Activated CD4-positive, alpha-beta T cell treated with anti-CD3 and anti-CD28 coated beads, Interleukin-2, Interleukin-6, amounts not matched to agents 100 ng/mL and 50 ng/mL, durations not matched to agents 16 hours and 8 hours (primary cell): ENCODE measurements around the gene DDX1.
"Not testable (repeated sequence)": the region's sequence is repeated elsewhere in the genome, so short reads cannot be mapped to it uniquely, and the experiment has no call there.

Experiments
- DNase-seq: peaks from one replicate; pipeline ENCODE4 v3.0.0-alpha.2; 2020

DDX1 gene

DNA sequence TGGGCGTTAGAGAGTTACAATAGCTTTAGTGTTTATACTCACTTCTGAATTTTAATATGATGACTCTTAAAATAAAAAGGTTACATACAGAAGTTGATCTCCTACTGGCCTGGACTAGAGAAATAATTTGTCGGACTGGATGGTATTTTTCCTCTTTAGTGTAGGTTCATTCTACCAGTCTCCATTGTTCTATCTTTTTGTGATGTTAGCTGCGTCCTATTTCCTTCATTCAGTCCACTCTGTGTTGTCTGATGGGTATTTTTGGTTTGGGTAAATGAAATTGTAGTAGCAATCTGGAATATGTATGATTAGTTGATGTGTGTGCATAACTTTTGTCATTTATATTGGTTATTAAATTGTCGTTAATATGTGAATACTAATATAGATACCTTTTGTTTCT is 5.3 kb downstream of the DDX1 start:
- no peak for DNase-seq

DNA sequence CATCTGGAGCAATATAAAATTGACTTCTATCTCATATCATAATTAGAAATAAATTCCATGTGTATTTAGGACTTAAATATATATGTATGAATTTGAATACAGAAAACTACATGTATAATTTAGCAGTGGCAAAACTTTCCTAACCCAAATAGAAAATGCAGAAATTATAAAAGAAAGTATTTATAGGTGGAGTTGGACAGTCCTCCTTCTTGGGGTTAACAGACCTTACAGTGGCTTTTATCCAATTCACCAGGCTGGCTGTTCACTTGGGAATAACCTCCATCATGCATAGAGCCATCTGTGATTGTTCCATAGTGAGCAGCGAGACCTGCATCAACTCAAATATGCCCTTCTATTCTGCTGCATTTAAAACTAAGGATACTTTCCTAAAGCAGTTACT is 8.3 kb downstream of the DDX1 start:
- no peak for DNase-seq

DNA sequence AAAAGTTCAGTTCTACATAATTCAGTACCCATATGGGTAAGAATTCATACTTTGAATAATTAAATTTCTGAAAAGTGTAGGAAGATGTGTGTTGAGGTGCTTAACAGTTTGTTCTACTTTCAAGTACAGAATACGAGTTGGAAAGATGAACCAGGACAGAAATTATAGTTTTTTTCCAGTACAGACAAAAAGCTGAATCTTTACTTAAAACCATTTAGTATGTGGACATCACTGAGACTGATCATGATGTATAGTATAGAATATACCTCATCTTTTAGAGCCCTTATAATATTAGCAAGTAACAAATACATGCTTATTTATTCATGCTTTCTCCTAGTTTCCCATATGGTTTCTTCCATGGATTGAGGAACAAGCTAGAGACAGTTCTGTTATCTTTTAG is 10.0 kb downstream of the DDX1 start:
- DNase-seq, result no peak

DNA sequence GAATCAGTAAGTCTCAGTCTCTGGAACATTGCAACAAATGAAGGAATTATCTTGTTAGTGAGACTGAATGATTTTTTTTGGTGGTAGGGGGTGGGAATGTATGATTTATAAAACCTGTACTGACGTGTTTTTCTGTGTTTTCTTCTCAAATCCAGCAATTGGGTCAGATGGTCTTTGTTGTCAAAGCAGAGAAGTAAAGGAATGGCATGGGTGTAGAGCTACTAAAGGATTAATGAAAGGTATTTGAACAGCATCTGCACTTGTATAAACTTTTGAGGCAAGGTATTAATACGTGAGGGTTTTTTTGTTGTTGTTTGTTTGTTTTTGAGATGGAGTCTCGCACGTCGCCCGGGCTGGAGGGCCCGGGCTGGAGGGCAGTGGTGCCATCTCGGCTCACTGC is 10.7 kb downstream of the DDX1 start:
- DNase-seq, result no peak

DNA sequence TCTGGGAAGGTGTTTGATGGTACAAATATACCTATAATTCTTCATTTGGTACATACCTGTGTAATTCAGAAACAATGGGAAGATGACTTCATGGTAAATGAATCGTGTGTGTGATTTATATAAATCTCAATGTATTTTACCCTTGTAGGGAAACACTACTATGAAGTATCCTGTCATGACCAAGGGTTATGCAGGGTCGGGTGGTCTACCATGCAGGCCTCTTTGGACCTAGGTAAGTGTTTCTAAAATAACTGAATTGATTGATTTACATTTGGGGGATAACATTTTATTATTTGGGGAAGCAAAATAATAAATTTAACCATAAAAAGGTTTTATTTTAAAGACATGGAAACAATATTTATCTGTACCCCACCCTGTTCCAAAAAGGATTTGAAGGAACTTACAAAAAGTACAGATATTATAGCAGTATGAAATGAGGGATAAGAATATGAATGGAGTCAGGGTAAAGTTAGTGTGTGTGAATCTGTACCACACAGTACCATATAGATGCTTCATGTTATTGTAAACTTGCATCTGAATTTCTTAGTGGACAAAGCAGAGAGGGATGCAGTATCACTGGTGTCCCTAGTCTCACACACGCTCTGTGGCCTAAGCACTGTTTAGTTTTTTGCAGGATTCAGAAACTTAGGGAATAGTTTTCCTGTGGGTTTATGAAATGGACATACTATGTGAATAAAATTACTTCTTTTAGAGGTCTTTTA is 11.5 kb downstream of the DDX1 start:
- DNase-seq, result no peak

DNA sequence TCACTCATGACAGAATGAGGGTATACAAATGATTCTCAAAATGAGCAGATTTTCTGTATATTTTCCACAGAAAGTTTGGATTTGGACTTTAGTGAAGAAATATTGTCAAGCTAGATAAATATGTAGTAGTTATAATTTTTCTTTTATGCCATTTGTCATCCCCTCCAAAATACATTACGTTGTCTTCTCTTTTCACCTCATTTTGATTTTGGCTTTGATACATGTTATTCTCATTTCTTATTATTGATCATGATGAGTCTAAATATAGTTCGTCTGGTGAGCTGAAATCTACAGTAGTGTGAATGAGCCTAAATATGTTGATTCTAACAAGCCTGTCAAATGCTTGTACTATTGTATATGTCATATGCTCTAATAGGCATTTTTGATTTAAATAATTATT is 12.3 kb downstream of the DDX1 start:
- no peak for DNase-seq

DNA sequence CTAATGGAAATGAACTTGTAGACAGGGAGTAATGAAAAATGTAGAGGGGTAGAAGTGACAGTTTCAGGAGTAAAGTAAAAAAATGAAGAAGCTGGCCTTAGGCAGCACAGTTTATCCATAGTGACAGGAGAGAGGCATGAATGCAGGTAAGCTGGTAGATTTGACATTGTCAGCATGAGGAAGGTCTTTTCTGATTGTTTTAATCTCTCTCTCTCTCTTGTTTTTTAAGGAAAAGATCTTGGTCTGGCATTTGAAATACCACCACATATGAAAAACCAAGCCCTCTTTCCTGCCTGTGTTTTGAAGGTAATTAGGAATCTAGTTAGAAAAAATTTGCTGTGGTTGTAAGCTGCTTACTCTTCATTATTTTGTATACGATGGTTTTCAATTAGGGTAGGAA is 14.1 kb downstream of the DDX1 start:
- DNase-seq, result no peak

DNA sequence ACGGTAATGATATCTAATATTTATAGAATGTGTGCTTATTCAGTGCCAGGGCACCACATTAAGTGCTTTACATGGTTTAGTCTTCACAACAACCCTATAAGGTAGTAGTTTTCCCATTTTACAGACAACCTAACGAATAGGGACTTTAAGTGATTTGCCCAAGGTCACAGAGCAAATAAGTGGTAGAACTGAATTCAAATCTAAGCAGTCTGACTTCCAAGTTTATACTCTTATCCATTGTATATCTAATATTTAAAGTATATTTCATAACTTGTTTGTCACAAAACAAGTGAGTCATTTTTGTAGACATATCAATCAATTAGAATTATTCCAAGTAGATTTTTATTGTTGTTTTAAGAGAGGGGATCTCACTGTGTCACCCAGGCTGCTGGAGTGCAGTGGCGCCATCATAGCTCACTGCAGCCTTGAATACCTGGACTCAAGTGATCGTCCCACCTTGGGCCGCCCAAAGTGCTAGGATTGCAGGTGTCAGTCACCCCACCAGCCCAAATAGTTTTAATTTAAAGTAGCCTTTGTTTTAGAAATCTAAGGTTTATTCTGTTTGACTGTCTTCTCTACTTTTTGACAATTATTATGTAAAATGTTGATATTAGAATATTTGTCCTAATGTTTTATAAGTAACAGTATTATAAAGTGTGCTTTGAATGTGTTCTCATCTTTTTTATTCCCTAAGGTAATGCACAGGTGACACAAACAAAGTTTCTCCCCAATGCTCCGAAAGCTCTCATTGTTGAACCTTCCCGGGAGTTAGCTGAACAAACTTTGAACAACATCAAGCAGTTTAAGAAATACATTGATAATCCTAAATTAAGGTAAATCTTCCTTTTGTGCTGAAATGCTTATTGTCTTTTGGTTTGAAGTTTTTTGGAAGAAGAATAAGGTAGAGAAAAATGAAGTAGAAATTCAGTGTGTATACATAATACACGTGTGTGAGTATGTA is 15.1 kb downstream of the DDX1 start:
- DNase-seq, result no peak

DNA sequence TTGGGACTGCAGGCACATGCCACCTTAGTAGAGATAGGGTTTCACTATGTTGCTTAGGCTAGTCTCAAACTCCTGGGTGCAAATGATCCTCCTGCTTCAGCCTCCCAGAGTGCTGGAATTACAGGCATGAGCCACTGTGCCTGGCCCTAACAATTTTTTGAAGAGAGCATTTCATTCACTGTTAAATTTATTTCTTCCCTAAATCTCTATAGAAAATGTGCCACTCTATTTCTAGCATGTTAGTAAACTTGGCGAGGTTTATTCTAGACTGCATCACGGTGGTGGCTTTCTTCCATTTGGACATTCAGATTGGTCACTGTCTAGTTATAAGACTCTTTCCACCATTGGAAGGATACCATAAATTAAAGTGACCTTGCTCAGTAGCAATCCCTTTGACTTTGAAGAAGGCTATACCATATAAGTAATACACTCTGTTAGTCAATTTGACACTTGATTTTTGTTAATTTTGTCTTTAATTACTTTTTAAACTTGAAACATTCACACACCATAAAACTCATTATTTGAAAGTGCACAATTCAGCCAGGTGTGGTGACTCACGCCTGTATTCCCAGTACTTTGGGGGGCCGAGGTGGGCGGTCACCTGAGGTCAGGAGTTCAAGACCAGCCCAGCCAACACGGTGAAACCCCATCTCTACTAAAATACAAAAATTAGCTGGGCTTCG is 16.2 kb downstream of the DDX1 start:
- DNase-seq, result no peak

DNA sequence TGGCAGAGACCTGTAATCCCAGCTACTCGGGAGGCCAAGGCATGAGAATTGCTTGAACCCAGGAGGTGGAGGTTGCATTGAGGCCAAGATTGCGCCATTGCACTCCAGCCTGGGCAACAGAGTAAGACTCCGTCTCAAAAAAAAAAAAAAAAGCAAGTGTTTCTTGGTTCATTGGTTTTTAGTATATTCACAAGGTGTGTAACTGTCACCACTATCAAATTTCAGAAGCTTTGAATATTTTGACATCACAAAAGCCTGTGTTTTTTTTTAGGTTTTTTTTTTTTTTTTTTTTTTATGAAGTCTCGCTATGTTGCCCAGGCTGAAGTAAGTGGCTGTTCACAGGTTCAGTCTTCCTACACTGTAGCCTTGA is 16.7 kb downstream of the DDX1 start:
- no peak for DNase-seq

DNA sequence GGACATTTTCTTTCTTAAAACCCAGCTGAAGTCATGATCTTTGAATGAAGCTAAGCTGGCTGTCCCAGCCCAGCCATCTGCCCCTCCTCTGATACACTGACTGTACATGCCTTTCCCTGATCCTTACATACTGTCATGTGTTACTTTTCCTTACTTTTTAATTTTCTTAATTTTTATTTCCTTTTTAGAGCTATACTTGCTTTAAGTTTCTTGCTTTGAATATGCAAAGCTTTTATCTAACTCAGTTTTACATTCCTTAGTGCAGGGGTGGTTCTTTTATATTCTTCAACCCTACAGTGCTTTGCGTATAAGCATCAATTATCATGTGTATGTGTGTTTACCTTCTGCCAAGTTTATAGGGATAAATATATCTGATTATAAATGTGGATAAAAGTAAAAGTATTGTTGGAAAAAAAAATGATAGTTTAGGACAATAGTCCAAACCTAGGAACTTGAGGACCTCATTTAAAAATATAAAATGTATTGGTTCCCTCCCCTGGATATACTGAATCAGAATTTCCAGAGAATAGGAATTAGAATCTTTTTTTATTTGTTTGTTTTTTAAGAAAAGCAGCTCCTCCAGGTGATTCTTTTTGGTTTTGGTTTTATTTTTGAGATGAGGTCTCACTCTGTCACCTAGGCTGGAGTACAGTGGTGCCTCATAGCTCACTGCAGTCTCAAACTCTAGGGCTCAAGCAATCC is 17.8 kb downstream of the DDX1 start:
- DNase-seq, result no peak

DNA sequence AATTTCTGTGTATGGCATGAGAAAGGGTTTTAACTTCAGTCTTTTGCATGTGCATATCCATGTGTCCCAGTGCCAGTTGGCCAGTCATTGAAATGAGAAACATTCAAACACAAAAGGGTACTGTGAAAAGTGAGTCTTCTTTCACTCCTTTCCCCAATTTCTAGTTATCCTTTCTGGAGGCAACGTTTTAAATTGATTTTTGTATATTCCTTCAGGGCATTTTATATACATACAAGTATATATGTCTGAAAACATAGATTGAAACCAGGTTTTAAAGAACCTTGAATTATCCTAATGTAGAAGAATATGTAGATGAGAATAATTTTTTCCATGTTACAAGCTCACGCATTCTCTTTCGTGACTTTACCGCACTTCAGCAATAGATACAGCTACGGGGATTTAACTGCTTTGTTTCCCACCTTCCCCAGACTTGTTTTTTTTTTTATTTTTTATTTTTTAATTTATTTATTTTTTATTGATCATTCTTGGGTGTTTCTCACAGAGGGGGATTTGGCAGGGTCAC is 18.8 kb downstream of the DDX1 start:
- no peak for DNase-seq

DNA sequence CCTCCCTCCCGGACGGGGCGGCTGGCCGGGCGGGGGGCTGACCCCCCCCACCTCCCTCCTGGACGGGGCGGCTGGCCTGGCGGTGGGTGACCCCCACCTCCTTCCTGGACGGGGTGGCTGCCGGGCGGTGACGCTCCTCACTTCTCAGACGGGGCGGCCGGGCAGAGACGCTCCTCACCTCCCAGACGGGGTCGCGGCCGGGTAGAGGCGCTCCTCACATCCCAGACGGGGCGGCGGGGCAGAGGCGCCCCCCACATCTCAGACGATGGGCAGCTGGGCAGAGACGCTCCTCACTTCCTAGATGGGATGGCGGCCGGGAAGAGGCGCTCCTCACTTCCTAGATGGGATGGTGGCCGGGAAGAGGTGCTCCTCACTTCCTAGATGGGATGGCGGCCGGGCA is 20.4 kb downstream of the DDX1 start:
- not testable (repeated sequence) for DNase-seq

DNA sequence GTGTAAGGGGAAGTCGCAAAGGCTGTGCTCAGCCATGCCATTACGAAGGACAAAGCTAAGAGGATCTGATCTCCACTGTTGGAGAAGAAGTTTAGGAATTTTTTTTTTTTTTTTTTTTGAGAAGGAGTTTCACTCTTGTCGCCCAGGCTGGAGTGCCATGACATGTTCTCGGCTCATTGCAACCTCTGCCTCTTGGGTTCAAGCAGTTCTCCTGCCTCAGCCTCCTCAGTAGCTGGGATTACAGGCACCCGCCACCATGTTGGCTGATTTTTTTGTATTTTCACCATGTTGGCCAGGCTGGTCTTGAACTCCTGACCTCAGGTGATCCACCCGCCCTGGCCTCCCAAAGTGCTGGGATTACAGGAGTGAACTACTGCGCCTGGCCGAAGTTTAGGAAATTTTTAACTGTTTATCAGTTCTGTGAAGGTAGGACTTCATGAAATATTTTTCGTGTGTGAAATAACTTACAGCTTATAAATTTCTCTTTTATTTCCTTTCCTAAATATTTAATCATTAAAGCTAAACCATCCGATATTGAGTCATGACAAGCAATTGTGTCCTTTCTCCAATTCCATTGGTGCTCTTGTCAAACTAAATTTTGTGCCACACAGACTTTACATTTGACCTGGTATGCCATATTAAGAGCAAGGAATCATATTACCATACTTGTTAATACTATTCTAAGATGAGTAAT is 22.2 kb downstream of the DDX1 start:
- no peak for DNase-seq

DNA sequence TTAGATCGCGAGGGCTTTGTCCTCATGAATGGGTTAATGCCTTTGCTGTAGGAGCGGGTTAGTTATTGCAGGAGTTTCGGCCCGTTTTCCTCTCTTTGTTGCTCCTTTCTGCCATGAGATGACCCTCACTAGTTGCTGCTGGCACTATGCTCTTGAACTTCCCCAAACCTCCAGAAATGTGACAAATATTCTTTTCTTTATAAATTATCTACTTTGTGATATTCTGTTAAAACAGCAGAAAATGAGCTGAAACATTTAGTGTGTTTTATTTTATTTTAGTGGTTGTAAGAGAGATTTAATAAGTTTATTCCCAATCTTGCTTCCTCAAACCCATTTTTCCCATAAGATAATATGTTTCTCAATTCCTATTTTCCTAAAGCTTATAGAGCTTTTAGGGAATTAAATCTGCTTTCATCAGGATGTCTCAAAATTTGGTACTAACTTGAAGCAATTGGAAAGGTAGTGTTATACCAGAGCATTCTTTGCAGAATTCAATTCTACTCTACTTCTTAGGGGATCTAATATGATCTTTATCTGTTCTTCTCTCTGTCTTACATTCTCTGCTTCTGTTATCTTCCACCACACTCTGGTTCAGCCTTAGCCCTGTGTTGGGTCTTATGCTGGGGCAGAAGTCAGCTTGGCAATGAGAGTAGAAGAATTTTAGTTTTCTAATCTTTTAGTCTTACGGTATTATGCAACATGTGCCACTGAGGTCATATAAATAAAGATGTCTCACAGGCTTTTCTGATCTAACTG is 23.1 kb downstream of the DDX1 start:
- DNase-seq, result no peak

DNA sequence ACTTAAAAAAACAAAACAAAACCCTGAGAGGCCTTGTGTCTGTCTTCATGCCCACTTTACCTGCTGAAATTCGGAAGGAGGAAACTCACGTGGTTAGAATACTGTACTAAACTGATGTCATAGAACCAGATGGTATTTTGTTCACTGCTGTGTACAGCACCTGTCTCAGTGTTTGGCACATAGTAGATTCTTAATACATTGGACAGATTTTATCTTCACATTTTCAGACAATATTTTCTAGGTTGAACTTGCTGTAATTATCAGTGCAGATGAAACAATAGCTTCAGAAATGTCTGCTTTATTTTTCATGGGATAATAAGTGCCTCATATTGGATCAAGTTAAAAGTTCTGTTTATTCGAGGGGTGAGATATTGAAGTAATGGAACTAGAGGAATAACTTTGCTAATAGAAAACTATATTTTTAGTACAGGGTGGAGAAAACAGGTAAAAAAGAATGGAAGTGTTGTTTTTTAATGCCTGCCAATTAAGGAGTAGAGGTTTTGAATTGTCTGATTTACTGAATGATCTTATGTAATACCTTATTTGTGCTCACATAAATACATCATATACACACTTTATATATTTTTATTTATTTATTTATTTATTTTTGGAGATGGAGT is 23.7 kb downstream of the DDX1 start:
- DNase-seq, result no peak

DNA sequence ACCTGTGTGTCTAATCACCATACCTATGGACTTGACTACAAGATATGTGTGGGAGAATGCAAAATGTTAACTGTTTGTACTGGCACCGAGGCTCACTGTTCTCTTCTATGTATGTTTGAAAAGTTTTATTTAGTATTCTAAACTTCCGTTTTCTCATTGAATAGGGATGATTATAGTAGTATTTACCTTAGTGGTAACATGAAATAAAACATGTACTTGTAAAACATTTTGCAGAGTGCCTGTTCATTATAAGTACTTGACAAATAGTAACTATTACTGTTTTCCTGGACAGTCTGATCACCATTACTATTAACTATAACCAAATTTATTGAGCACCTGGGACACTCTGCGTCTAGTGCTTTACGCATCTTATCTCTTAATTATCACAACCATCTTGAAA is 24.8 kb downstream of the DDX1 start:
- no peak for DNase-seq

DNA sequence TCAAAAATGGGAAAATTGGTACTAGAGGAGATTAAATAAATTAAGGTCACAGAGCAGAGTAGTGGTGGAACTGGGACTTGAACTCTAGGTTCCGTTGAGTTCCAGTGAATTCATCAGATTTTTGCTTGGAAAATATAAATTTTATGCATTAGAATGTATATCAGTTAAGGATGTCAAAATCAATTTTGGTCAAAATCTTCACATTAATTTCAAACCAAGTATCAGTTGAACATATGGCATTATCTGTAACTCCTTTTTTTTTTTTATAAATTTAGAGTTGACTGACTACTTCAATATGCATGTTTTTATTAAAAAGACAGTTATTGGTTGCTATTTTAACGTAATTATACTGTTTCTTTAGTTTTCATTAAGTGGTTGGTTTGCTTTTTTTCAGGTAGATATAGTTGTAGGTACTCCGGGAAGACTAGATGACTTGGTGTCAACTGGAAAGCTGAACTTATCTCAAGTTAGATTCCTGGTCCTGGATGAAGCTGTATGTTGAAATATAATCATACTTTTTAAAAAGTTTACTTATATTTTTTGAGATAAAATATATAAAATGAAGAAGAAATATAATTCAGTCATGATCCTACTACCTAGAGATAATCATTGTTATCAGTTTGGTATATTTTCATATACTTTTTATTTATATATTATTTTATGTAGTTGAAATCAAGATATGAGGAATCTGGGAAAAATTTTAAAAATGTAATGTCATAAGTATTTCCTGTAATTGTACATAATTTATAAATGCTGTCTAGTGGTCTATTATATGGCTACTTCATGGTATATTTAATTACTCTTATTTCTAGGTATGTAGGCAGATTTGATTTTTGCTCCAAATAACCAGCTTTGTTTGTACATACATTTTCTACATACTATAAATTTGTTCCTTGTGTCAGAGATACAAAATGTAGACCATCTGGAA is 25.4 kb downstream of the DDX1 start:
- no peak for DNase-seq

DNA sequence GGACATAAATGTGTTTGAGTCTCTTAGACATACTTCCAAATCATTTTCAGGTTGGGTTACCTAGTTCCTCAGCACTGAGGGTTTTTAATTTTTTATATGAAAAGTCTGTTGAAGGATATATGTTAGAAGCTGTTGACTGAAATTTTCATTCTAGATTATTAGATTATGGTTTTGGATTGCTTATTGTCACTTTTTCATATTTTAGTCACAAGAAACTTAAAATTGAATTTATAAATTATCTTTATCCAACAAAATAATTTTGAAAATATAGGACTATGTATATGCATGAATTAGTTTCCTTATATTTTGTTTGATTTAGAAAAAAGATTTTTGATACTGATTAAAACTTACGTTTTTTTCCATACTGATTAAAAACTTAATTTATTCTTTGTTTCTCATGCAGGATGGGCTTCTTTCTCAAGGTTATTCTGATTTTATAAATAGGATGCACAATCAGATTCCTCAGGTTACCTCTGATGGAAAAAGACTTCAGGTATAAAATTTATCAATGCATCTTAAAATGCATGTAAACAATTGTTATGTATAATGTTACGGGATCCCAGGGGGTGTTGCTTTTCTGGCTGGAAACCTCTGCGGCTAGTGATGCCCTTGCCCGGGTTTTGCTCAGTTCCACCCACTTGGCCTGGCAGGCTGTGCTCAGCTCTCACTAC is 26.2 kb downstream of the DDX1 start:
- no peak for DNase-seq
